Diencephalon (tissue), 1 donor: ENCODE data around the gene ADSS2. TPM values are rescaled to one million over a fixed set of nuclear protein-coding genes. Genes with fewer than 3 reads are reported as not detected.

Source experiments
- total RNA-seq: library from RNA; depleted of rRNA; stranded (reverse); fragments of >200 nt; gene quantifications from one replicate; pipeline ENCODE4 v1.2.3, GENCODE V29; 2014

Gene ADSS2
- 71.5 TPM for total RNA-seq

DNA sequence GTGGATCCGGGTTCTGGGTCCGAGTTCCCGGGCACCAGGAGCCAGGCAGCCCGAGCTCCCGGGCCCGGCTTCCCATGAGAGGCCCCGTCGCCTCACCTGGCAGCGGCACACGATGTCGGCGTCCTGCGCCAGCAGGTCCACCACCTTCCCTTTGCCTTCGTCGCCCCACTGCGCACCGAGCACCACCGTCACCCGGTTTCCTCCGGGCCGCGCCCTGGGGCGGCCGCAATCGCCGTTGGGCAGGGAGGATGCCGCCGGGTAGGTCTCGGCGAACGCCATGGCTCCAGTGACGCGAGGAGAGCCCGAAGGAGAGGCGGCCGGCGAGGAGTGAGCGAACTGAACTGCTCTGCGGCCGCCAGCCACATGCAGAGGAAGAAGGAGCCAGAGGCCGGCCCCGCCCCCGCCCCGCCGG lies at the start of gene ADSS2:
ADSS2 (minus strand) TSS at position 371 of the 412 bp plus-strand sequence; CDS start at position 279, 92 bp downstream.

DNA sequence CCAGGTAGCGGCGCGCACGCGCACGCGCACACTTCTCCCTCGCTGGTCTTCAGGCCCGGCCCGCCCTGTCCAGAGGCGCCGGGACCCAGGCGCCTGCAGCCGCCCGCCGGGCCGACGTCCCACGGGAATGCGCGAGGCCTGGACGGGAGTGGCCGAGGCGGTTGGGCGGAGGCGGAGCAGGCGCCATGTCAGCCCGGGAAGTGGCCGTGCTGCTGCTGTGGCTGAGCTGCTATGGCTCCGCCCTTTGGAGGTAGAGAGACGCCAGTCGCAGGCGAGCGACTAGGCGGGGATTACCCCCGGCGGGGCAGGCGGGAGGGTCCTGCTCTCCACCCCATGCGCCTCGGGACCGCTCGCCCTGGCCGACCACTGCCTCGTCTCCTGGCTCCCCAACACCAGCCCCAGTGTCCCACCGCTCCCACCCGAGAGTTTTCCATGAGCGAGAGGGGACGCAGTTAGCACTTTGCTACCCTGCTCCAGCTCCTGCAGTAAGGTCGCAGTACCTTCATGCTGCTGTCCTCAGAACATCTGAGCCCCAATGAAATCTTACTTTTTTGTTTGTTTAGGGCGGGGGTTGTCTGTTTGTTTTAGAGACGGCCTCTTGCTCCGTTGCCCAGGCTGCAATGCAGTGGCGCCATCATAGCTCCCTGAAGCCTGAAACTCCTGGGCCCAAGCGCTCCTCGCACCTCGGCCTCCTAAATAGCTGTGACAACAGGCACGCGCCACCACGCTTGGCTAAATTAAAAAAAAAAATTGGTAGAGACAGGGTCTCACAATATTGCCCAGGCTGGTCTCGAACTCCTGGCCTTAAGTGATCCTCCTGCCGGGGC lies 9.7 kb upstream of the ADSS2 start, which contains the start of gene CATSPERE:
CATSPERE (plus strand) TSS at position 29 of the 827 bp plus-strand sequence; CDS start at position 186, 157 bp downstream.

Other genes with a start within 250 kb of the ADSS2 start
- 4.2 TPM for gene CATSPERE, start 9.4 kb upstream of the ADSS2 start, total RNA-seq
- 36.0 TPM for gene DESI2, start 201.2 kb upstream of the ADSS2 start, total RNA-seq